ENCODE results near the gene VWC2. TPM values are rescaled to one million over a fixed set of nuclear protein-coding genes. Genes with fewer than 3 reads are reported as not detected.
"Not testable (repeated sequence)": the region's sequence is repeated elsewhere in the genome, so short reads cannot be mapped to it uniquely, and the experiment has no call there.

The VWC2 gene
- total RNA-seq, 2 experiments from 2014 or later, result not detected

GRCh38 chr7:49802600-49802999 is 29.2 kb downstream of the VWC2 start:
- DNase-seq, result no peak

GRCh38 chr7:49803812-49804211 is 30.4 kb downstream of the VWC2 start:
- no peak overlapping the region for H3K4me3 Mint-ChIP-seq
- H3K36me3 Mint-ChIP-seq, result no peaks in the 10 kb centered on the region
- H3K27me3 Mint-ChIP-seq, result peaks cover 3% of the 10 kb centered on the region
- H3K27ac Mint-ChIP-seq, result no peak overlapping the region
- no peaks in the 10 kb centered on the region for H3K9me3 Mint-ChIP-seq
- DNase-seq, result no peak
- no peaks in the 10 kb centered on the region for H3K4me1 Mint-ChIP-seq

More at GRCh38 chr7:49802600-49802999, 29.2 kb downstream of the VWC2 start:
- peaks cover 3% of the 10 kb centered on the region for H3K27me3 Mint-ChIP-seq
- H3K4me1 Mint-ChIP-seq, result no peaks in the 10 kb centered on the region
- H3K9me3 Mint-ChIP-seq, result no peaks in the 10 kb centered on the region
- H3K27ac Mint-ChIP-seq, result no peak overlapping the region
- H3K4me3 Mint-ChIP-seq, result no peak overlapping the region
- H3K36me3 Mint-ChIP-seq, result no peaks in the 10 kb centered on the region

GRCh38 chr7:49805371-49806007 is 32.1 kb downstream of the VWC2 start:
- no peaks in the 10 kb centered on the region for H3K9me3 Mint-ChIP-seq
- no peaks in the 10 kb centered on the region for H3K4me1 Mint-ChIP-seq
- H3K36me3 Mint-ChIP-seq, result no peaks in the 10 kb centered on the region
- no peak overlapping the region for H3K4me3 Mint-ChIP-seq
- DNase-seq, result no peak
- H3K27me3 Mint-ChIP-seq, result peaks cover 3% of the 10 kb centered on the region
- H3K27ac Mint-ChIP-seq, result no peak overlapping the region

GRCh38 chr7:49812534-49812933 is 39.1 kb downstream of the VWC2 start:
- no peaks in the 10 kb centered on the region for H3K36me3 Mint-ChIP-seq
- DNase-seq, result no peak
- H3K27ac Mint-ChIP-seq, result no peak overlapping the region
- no peaks in the 10 kb centered on the region for H3K27me3 Mint-ChIP-seq
- H3K4me3 Mint-ChIP-seq, result no peak overlapping the region
- H3K4me1 Mint-ChIP-seq, result no peaks in the 10 kb centered on the region
- H3K9me3 Mint-ChIP-seq, result no peaks in the 10 kb centered on the region

- Mint-ChIP-seq H3K36me3 (no peaks in the 10 kb centered on the region), H3K4me1 (no peaks in the 10 kb centered on the region)
Measured at GRCh38 chr7:49817279-49817678, 43.8 kb downstream of the VWC2 start.

GRCh38 chr7:49821181-49821580 is 47.7 kb downstream of the VWC2 start:
- no peak overlapping the region for H3K27ac Mint-ChIP-seq
- H3K4me3 Mint-ChIP-seq, result no peak overlapping the region
- no peaks in the 10 kb centered on the region for H3K4me1 Mint-ChIP-seq
- H3K36me3 Mint-ChIP-seq, result no peaks in the 10 kb centered on the region
- no peak for DNase-seq
- no peaks in the 10 kb centered on the region for H3K27me3 Mint-ChIP-seq
- H3K9me3 Mint-ChIP-seq, result peaks cover 11% of the 10 kb centered on the region

More at GRCh38 chr7:49817279-49817678, 43.8 kb downstream of the VWC2 start:
- no peak for DNase-seq
- Mint-ChIP-seq H3K9me3 (no peaks in the 10 kb centered on the region), H3K27me3 (no peaks in the 10 kb centered on the region), H3K27ac (no peak overlapping the region), H3K4me3 (no peak overlapping the region)

- peaks cover 11% of the 10 kb centered on the region for H3K9me3 Mint-ChIP-seq
- H3K27me3 Mint-ChIP-seq, result no peaks in the 10 kb centered on the region
- no peak overlapping the region for H3K27ac Mint-ChIP-seq
- H3K4me1 Mint-ChIP-seq, result no peaks in the 10 kb centered on the region
- no peaks in the 10 kb centered on the region for H3K36me3 Mint-ChIP-seq
- no peak overlapping the region for H3K4me3 Mint-ChIP-seq
- no peak for DNase-seq
Measured at GRCh38 chr7:49822856-49823255, 49.4 kb downstream of the VWC2 start.

- Mint-ChIP-seq H3K4me3 (no peak overlapping the region), H3K27ac (no peak overlapping the region), H3K4me1 (no peaks in the 10 kb centered on the region), H3K9me3 (peaks cover 11% of the 10 kb centered on the region), H3K27me3 (no peaks in the 10 kb centered on the region), H3K36me3 (no peaks in the 10 kb centered on the region)
- no peak for DNase-seq
Measured at GRCh38 chr7:49823566-49823965, 50.1 kb downstream of the VWC2 start.

GRCh38 chr7:49839863-49840645 is 66.6 kb downstream of the VWC2 start:
- Mint-ChIP-seq H3K27me3 (no peaks in the 10 kb centered on the region), H3K9me3 (no peaks in the 10 kb centered on the region), H3K27ac (no peak overlapping the region), H3K36me3 (no peaks in the 10 kb centered on the region), H3K4me3 (no peak overlapping the region), H3K4me1 (no peaks in the 10 kb centered on the region)
- DNase-seq, result no peak

GRCh38 chr7:49840751-49841405 is 67.4 kb downstream of the VWC2 start:
- Mint-ChIP-seq H3K27me3 (no peaks in the 10 kb centered on the region), H3K9me3 (no peaks in the 10 kb centered on the region), H3K4me3 (no peak overlapping the region), H3K4me1 (no peaks in the 10 kb centered on the region), H3K36me3 (no peaks in the 10 kb centered on the region), H3K27ac (no peak overlapping the region)
- no peak for DNase-seq

GRCh38 chr7:49845626-49846025 is 72.2 kb downstream of the VWC2 start:
- peaks cover 4% of the 10 kb centered on the region for H3K27me3 Mint-ChIP-seq
- H3K9me3 Mint-ChIP-seq, result no peaks in the 10 kb centered on the region
- H3K4me1 Mint-ChIP-seq, result no peaks in the 10 kb centered on the region
- H3K27ac Mint-ChIP-seq, result no peak overlapping the region
- DNase-seq, result no peak
- no peak overlapping the region for H3K4me3 Mint-ChIP-seq
- H3K36me3 Mint-ChIP-seq, result no peaks in the 10 kb centered on the region

GRCh38 chr7:49848211-49848841 is 74.9 kb downstream of the VWC2 start:
- Mint-ChIP-seq H3K27me3 (peaks cover 4% of the 10 kb centered on the region), H3K27ac (no peak overlapping the region), H3K9me3 (no peaks in the 10 kb centered on the region), H3K4me1 (no peaks in the 10 kb centered on the region), H3K4me3 (no peak overlapping the region), H3K36me3 (no peaks in the 10 kb centered on the region)
- no peak for DNase-seq

- no peaks in the 10 kb centered on the region for H3K36me3 Mint-ChIP-seq
- peaks cover 4% of the 10 kb centered on the region for H3K27me3 Mint-ChIP-seq
- no peak overlapping the region for H3K27ac Mint-ChIP-seq
- no peak for DNase-seq
- no peaks in the 10 kb centered on the region for H3K9me3 Mint-ChIP-seq
- no peak overlapping the region for H3K4me3 Mint-ChIP-seq
- H3K4me1 Mint-ChIP-seq, result no peaks in the 10 kb centered on the region
Measured at GRCh38 chr7:49850921-49851613, 77.6 kb downstream of the VWC2 start.

GRCh38 chr7:49851614-49851934 is 78.1 kb downstream of the VWC2 start:
- DNase-seq, H3K27me3 Mint-ChIP-seq, H3K27ac Mint-ChIP-seq, H3K9me3 Mint-ChIP-seq, H3K4me1 Mint-ChIP-seq, H3K4me3 Mint-ChIP-seq, H3K36me3 Mint-ChIP-seq: not testable (repeated sequence)
